ENCODE data around the gene ACSS2.

GRCh38 chr20:34970846-34971560 is 94.6 kb downstream of the ACSS2 start:
- TF ChIP-seq YY1 (IDR thresholded peaks at IDR 0.05; ENCODE audit: insufficient read depth, insufficient read length) (no peak), ZNF274 (IDR thresholded peaks at IDR 0.05; ENCODE audit: low read depth, low read length) (no peak), SUZ12 (IDR thresholded peaks at IDR 0.05; ENCODE audit: extremely low read depth, insufficient read depth, insufficient read length) (no peak)

All from NT2/D1 (cell line).